Mesenchymal stem cell (in vitro differentiated cells and primary cell): ENCODE measurements around the gene CAMK2A.
"Not testable (repeated sequence)": the region's sequence is repeated elsewhere in the genome, so short reads cannot be mapped to it uniquely, and the experiment has no call there.

ENCODE experiments used
- DNase-seq: peaks from one replicate; pipeline ENCODE4 v3.0.0-alpha.2; 2013
- H2AFZ ChIP-seq: one replicate; pipeline ENCODE4 v1.6.1; 2013; ENCODE audit warnings: low read depth, mild to moderate bottlenecking, control low read depth, inconsistent platforms, low read length, moderate library complexity
- H2AK5ac ChIP-seq: 2 replicates; pipeline ENCODE4 v1.6.1; 2013; ENCODE audit warnings: low read length, moderate library complexity, mild to moderate bottlenecking, inconsistent platforms; ENCODE audit not compliant: severe bottlenecking
- H2BK120ac ChIP-seq: one replicate; pipeline ENCODE4 v1.6.1; 2013; ENCODE audit warnings: low read depth, mild to moderate bottlenecking, inconsistent platforms, low read length, moderate library complexity
- H2BK12ac ChIP-seq, 2 experiments: one replicate each; pipeline ENCODE4 v1.6.1; 2013; ENCODE audit warnings: inconsistent platforms in 2 of 2, low read length in 2 of 2, mild to moderate bottlenecking in 2 of 2, moderate library complexity in 2 of 2, control low read depth in 1 of 2
- H2BK15ac ChIP-seq: one replicate; pipeline ENCODE4 v1.6.1; 2013; ENCODE audit warnings: mild to moderate bottlenecking, low read depth, inconsistent platforms; ENCODE audit not compliant: poor library complexity, severe bottlenecking
- H2BK5ac ChIP-seq: 2 replicates; pipeline ENCODE4 v1.6.1; 2013; ENCODE audit warnings: low read depth, mild to moderate bottlenecking, low read length, control low read depth, inconsistent platforms; ENCODE audit not compliant: poor library complexity, severe bottlenecking
- H3K14ac ChIP-seq, 2 experiments: one replicate each; pipeline ENCODE4 v1.6.1; 2013; ENCODE audit warnings: inconsistent platforms in 2 of 2, low read length in 2 of 2, control low read depth in 1 of 2, mild to moderate bottlenecking in 1 of 2, moderate library complexity in 1 of 2
- H3K18ac ChIP-seq, 2 experiments: one replicate each; pipeline ENCODE4 v1.6.1; 2013; ENCODE audit warnings: inconsistent platforms in 2 of 2, low read length in 2 of 2, control low read depth in 1 of 2, low read depth in 1 of 2, mild to moderate bottlenecking in 1 of 2
- H3K23ac ChIP-seq, 2 experiments: one replicate each; pipeline ENCODE4 v1.6.1; 2013; ENCODE audit warnings: inconsistent platforms in 2 of 2, low read length in 2 of 2, mild to moderate bottlenecking in 2 of 2, moderate library complexity in 2 of 2, control low read depth in 1 of 2
- H3K27ac ChIP-seq: 2 replicates; pipeline ENCODE4 v1.5.1; 2013; ENCODE audit warnings: mild to moderate bottlenecking, moderate library complexity, low read length, control low read depth, inconsistent platforms; ENCODE audit not compliant: poor library complexity, severe bottlenecking
- H3K27me3 ChIP-seq, 2 experiments: 2 replicates each; pipeline versions ENCODE4 v1.6.1 to v1.7.0; 2013; ENCODE audit warnings: low read length in 2 of 2, mild to moderate bottlenecking in 2 of 2, moderate library complexity in 2 of 2, control low read depth in 1 of 2, inconsistent platforms in 1 of 2; ENCODE audit not compliant: control insufficient read depth in 1 of 2, insufficient read depth in 1 of 2
- H3K36me3 ChIP-seq, 2 experiments: 2 replicates each; pipeline versions ENCODE4 v1.6.1 to v1.7.0; 2013; ENCODE audit warnings: low read length in 2 of 2, control low read depth in 1 of 2, inconsistent platforms in 1 of 2, low read depth in 1 of 2, mild to moderate bottlenecking in 1 of 2; ENCODE audit not compliant: insufficient read depth in 2 of 2, control insufficient read depth in 1 of 2
- H3K4ac ChIP-seq, 2 experiments: one replicate each; pipeline ENCODE4 v1.6.1; 2013; ENCODE audit warnings: inconsistent platforms in 2 of 2, low read length in 2 of 2, mild to moderate bottlenecking in 2 of 2, moderate library complexity in 2 of 2, control low read depth in 1 of 2, low read depth in 1 of 2
- H3K4me1 ChIP-seq: 2 replicates; pipeline ENCODE4 v1.6.1; 2013; ENCODE audit warnings: low read depth, low read length, control low read depth; ENCODE audit not compliant: control insufficient read depth, insufficient read depth
- H3K4me2 ChIP-seq: 2 replicates; pipeline ENCODE4 v1.6.1; 2013; ENCODE audit warnings: low read length, mild to moderate bottlenecking, inconsistent platforms; ENCODE audit not compliant: poor library complexity, severe bottlenecking
- H3K4me3 ChIP-seq, 2 experiments: 2 replicates each; pipeline versions ENCODE4 v1.5.1 to v1.7.0; 2013; ENCODE audit warnings: low read length in 2 of 2, mild to moderate bottlenecking in 2 of 2, control low read depth in 1 of 2, low read depth in 1 of 2; ENCODE audit not compliant: insufficient read depth in 1 of 2
- H3K79me1 ChIP-seq: replicated peaks from 2 replicates; pipeline ENCODE4 v1.6.1; 2013; ENCODE audit warnings: mild to moderate bottlenecking, control low read depth, low read length, inconsistent platforms; ENCODE audit not compliant: poor library complexity, severe bottlenecking
- H3K9ac ChIP-seq: 2 replicates; pipeline ENCODE4 v1.7.0; 2013; ENCODE audit warnings: mild to moderate bottlenecking, low read length, moderate library complexity
- H3K9me3 ChIP-seq: 2 replicates; pipeline ENCODE4 v1.7.0; 2013; ENCODE audit warnings: mild to moderate bottlenecking, low read length; ENCODE audit not compliant: control insufficient read depth
- H4K8ac ChIP-seq: one replicate; pipeline ENCODE4 v1.6.1; 2013; ENCODE audit warnings: inconsistent platforms, mild to moderate bottlenecking, low read length, moderate library complexity
- H4K91ac ChIP-seq: one replicate; pipeline ENCODE4 v1.6.1; 2013; ENCODE audit warnings: mild to moderate bottlenecking, low read length, inconsistent platforms
- WGBS: methylation state at CpG from one replicate; pipeline ENCODE4 v1.1.7; 2013; ENCODE audit warnings: mixed read lengths; 5-methylcytosine and 5-hydroxymethylcytosine counted together

CAMK2A gene

GRCh38 chr5:150233706-150234105 lies 55.9 kb downstream of the CAMK2A start:
- H3K27ac ChIP-seq, H3K9me3 ChIP-seq, H3K4me2 ChIP-seq, H3K79me1 ChIP-seq, H3K9ac ChIP-seq, H3K36me3 ChIP-seq, H2BK120ac ChIP-seq, H4K8ac ChIP-seq, H2BK15ac ChIP-seq, H3K23ac ChIP-seq, H3K4me3 ChIP-seq, H4K91ac ChIP-seq, H2AK5ac ChIP-seq, H2BK5ac ChIP-seq, H2BK12ac ChIP-seq, H3K18ac ChIP-seq, H3K27me3 ChIP-seq, H3K4ac ChIP-seq, H3K4me1 ChIP-seq, H2AFZ ChIP-seq, H3K14ac ChIP-seq, DNase-seq: not testable (repeated sequence)
- WGBS = 96% methylated on average over 5 of the region's 5 CpGs

DNA sequence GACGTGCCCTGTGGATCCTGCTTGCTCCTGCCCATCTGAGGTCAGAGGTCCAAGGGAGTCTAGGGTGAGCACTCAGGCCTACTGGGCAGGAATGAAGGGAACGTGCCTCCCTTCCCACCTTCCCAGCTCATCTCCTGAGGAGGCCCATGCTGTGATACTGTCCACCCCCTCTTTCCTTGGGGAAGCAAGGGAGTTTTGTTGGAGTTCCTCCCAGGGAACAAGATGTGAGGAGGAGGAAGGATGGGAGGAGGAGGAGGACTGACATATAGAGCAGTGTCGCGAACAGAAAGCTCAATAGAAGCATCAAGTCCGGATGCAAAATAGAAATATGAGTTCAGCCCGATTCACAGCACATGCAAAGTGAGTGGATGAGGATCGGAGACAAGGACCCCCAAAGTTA lies 58.7 kb downstream of the CAMK2A start:
- Histone ChIP-seq H3K36me3 (no peaks in the 10 kb centered on the region), H3K18ac (no peak overlapping the region), H2BK5ac (no peak overlapping the region), H3K4me2 (no peak overlapping the region), H3K79me1 (no peaks in the 10 kb centered on the region), H3K27ac (no peak overlapping the region), H4K8ac (no peak overlapping the region), H2BK120ac (no peak overlapping the region), H3K23ac (no peak overlapping the region), H2AFZ (no peak overlapping the region), H3K9me3 (no peaks in the 10 kb centered on the region), H3K14ac (no peak overlapping the region), H4K91ac (no peak overlapping the region), H3K27me3 (no peaks in the 10 kb centered on the region), H2BK15ac (no peak overlapping the region), H2AK5ac (no peak overlapping the region), H3K9ac (no peak overlapping the region), H3K4me3 (no peak overlapping the region), H3K4me1 (no peaks in the 10 kb centered on the region), H2BK12ac (no peak overlapping the region), H3K4ac (no peak overlapping the region)
- WGBS = 97% methylated on average over 7 of the region's 7 CpGs
- no peak for DNase-seq

DNA sequence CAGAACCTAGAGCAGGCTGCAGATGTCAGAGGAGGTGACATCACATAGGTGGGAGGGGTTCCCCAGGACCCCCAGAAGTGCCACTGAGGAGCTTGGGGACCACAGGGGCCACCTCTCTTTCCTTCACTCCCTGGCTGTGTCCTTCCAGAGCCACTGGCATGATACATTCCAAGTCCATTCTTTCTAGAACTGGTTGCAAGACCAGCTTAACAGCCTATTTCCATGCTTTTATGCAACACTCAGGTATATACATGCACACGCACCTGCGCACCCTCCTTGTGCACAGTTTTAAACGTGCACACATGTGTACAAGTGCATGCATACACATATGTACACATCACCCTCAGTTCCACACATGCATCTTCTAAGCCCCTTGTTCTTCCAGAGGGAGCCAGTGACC lies 60.0 kb downstream of the CAMK2A start:
- Histone ChIP-seq H2BK120ac (no peak overlapping the region), H2AK5ac (no peak overlapping the region), H2AFZ (no peak overlapping the region), H2BK12ac (no peak overlapping the region), H3K9me3 (no peaks in the 10 kb centered on the region), H3K27ac (no peak overlapping the region), H3K79me1 (no peaks in the 10 kb centered on the region), H3K36me3 (no peaks in the 10 kb centered on the region), H3K23ac (no peak overlapping the region), H2BK15ac (no peak overlapping the region), H3K4me1 (no peaks in the 10 kb centered on the region), H3K9ac (no peak overlapping the region), H4K8ac (no peak overlapping the region), H3K4me2 (no peak overlapping the region), H3K14ac (peak overlapping the region in 1 of 2 experiments; percentile 53), H2BK5ac (no peak overlapping the region), H3K4me3 (no peak overlapping the region), H4K91ac (peak overlapping the region; percentile 18), H3K4ac (no peak overlapping the region), H3K27me3 (no peaks in the 10 kb centered on the region), H3K18ac (no peak overlapping the region)
- DNase-seq = no peak
- 91% methylated on average over 3 of the region's 3 CpGs for WGBS

- Histone ChIP-seq H2BK5ac (no peak overlapping the region), H3K14ac (no peak overlapping the region), H2BK12ac (no peak overlapping the region), H2AFZ (no peak overlapping the region), H3K9ac (no peak overlapping the region), H3K79me1 (no peaks in the 10 kb centered on the region), H3K18ac (no peak overlapping the region), H3K23ac (no peak overlapping the region), H3K27ac (no peak overlapping the region), H2BK120ac (no peak overlapping the region), H3K4me2 (no peak overlapping the region), H2AK5ac (no peak overlapping the region), H4K8ac (peak overlapping the region; percentile 19), H3K4me3 (no peak overlapping the region), H3K9me3 (no peaks in the 10 kb centered on the region), H3K4ac (no peak overlapping the region), H3K4me1 (no peaks in the 10 kb centered on the region), H3K27me3 (no peaks in the 10 kb centered on the region), H4K91ac (no peak overlapping the region), H3K36me3 (peaks cover 0 to 4% of the 10 kb centered on the region in 2 experiments), H2BK15ac (no peak overlapping the region)
- 82% methylated on average over 10 of the region's 11 CpGs for WGBS
- peak; percentile 72 for DNase-seq
These were observed 61.8 kb downstream of the CAMK2A start for GRCh38 chr5:150227606-150228273.
